Neural cell (in vitro differentiated cells): ENCODE results near the gene NYAP2.

ENCODE experiments used
- EZH2 ChIP-seq: fragments of 200-600, 300-800 bp; shearing (Covaris generic), sonication (generic); IDR thresholded peaks from 2 replicates; pipeline ENCODE4 v1.6.1; 2014; ENCODE audit warnings: antibody characterized with exemption, low read length, borderline replicate concordance, mild to moderate bottlenecking; ENCODE audit not compliant: insufficient read depth, poor library complexity, severe bottlenecking
- POLR2AphosphoS5 ChIP-seq: IDR thresholded peaks from 2 replicates; pipeline ENCODE4 v1.6.1; 2012
- TF ChIP-seq, protein P1 (sequence below): fragments of 450-650 bp; IDR thresholded peaks from 2 replicates; pipeline ENCODE4 v1.5.1; 2014; ENCODE audit warnings: antibody characterized with exemption, mild to moderate bottlenecking, moderate library complexity; ENCODE audit not compliant: poor library complexity, severe bottlenecking

- TF ChIP-seq, protein P1, sequence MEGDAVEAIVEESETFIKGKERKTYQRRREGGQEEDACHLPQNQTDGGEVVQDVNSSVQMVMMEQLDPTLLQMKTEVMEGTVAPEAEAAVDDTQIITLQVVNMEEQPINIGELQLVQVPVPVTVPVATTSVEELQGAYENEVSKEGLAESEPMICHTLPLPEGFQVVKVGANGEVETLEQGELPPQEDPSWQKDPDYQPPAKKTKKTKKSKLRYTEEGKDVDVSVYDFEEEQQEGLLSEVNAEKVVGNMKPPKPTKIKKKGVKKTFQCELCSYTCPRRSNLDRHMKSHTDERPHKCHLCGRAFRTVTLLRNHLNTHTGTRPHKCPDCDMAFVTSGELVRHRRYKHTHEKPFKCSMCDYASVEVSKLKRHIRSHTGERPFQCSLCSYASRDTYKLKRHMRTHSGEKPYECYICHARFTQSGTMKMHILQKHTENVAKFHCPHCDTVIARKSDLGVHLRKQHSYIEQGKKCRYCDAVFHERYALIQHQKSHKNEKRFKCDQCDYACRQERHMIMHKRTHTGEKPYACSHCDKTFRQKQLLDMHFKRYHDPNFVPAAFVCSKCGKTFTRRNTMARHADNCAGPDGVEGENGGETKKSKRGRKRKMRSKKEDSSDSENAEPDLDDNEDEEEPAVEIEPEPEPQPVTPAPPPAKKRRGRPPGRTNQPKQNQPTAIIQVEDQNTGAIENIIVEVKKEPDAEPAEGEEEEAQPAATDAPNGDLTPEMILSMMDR, result no peak
- TF ChIP-seq POLR2AphosphoS5 (peak; percentile 93), EZH2 (no peak)
Measured at GRCh38 chr2:225422145-225422544, 22.6 kb downstream of the NYAP2 start.
